HCT116 (cell line): ENCODE data around the gene CATSPERD. TPM values are rescaled to one million over a fixed set of nuclear protein-coding genes. Genes with fewer than 3 reads are reported as not detected.

Experiments used
- ATAC-seq: fragments of 200-7000 bp; cut with Tn5 transposase; 2 replicates; pipeline ENCODE4 v1.9.1; 2020; ENCODE audit warnings: mild to moderate bottlenecking, moderate library complexity
- BruUV-seq: library from RNA; stranded (reverse); fragments of 400-500 nt; replicated peaks from 2 replicates; lab custom pipeline; 2021; lab: Mats Ljungman, UMichigan
- CTCF ChIA-PET: fragments of 300-600 bp; sonication (Branson Sonifier 250); formaldehyde crosslinking; loops from one replicate; lab custom pipeline; 2021; ENCODE audit warnings: antibody characterized with exemption; lab: Charles Lee
- POLR2A ChIA-PET: fragments of 300-600, 350-600 bp; sonication (Branson Sonifier 250); formaldehyde crosslinking; loops from one replicate; lab custom pipeline; 2021; ENCODE audit warnings: antibody characterized with exemption; lab: Charles Lee
- RAD21 ChIA-PET, 2 experiments: fragments of 300-600 bp; sonication (Branson Sonifier 250); formaldehyde crosslinking; loops; one replicate each; lab custom pipeline; 2023; ENCODE audit warnings: low total read pairs in 2 of 2; ENCODE audit not compliant: uncharacterized antibody in 2 of 2, unreplicated experiment in 2 of 2, low non-redundant PET in 1 of 2; lab: Charles Lee
- DNase-seq: peaks from one replicate; pipeline ENCODE4 v3.0.0-alpha.2; 2010; ENCODE audit warnings: low read depth, low spot score
- H2AFZ ChIP-seq: fragments of 200-600 bp; shearing (Covaris generic), sonication (generic); 2 replicates; pipeline ENCODE4 v1.6.1; 2017; ENCODE audit warnings: low read depth, mixed run types, mixed read lengths, antibody characterized with exemption, low read length; ENCODE audit not compliant: poor library complexity, severe bottlenecking
- H3K27ac ChIP-seq: 2 replicates; pipeline ENCODE4 v1.5.1; 2012; ENCODE audit warnings: low read depth, low read length
- H3K27me3 ChIP-seq: fragments of 200-600 bp; sonication (generic); 2 replicates; pipeline ENCODE4 v1.6.1; 2016; ENCODE audit warnings: mixed run types, low read length, mixed read lengths; ENCODE audit not compliant: insufficient read depth
- H3K36me3 ChIP-seq, 2 experiments: fragments of 200-500 bp in 1 of 2; fragments of 200-600 bp in 1 of 2; sonication (Bioruptor generic) in 1 of 2; sonication (generic) in 1 of 2; 2 replicates each; pipeline versions ENCODE4 v1.5.1 to v1.6.1; 2014 to 2016; ENCODE audit warnings: low read length in 2 of 2, inconsistent platforms in 1 of 2, mixed read lengths in 1 of 2, mixed run types in 1 of 2; ENCODE audit not compliant: insufficient read depth in 2 of 2, control insufficient read depth in 1 of 2
- H3K4me1 ChIP-seq, 2 experiments: fragments of 200-600 bp in 1 of 2; sonication (generic) in 1 of 2; 2 replicates each; pipeline versions ENCODE4 v1.5.1 to v1.6.1; 2012 to 2017; ENCODE audit warnings: low read length in 2 of 2, inconsistent platforms in 1 of 2, mild to moderate bottlenecking in 1 of 2, mixed read lengths in 1 of 2, mixed run types in 1 of 2, moderate library complexity in 1 of 2; ENCODE audit not compliant: insufficient read depth in 2 of 2, control insufficient read depth in 1 of 2
- H3K4me2 ChIP-seq: fragments of 200-600 bp; sonication (generic); 2 replicates; pipeline ENCODE4 v1.6.1; 2017; ENCODE audit warnings: mixed run types, low read length, mixed read lengths
- H3K4me3 ChIP-seq, 2 experiments: fragments of 200-600 bp in 1 of 2; sonication (generic) in 1 of 2; replicated peaks in 1 of 2; 2 replicates each; pipeline ENCODE4 v1.5.1; 2011 to 2016; ENCODE audit warnings: low read length in 2 of 2, control low read depth in 1 of 2, low read depth in 1 of 2, mild to moderate bottlenecking in 1 of 2, mixed read lengths in 1 of 2, mixed run types in 1 of 2
- H3K79me2 ChIP-seq: fragments of 200-600 bp; sonication (generic); 2 replicates; pipeline ENCODE4 v1.6.1; 2017; ENCODE audit warnings: mild to moderate bottlenecking, mixed run types, low read length, moderate library complexity, mixed read lengths; ENCODE audit not compliant: insufficient read depth
- H3K9ac ChIP-seq: fragments of 200-600 bp; sonication (generic); 2 replicates; pipeline ENCODE4 v1.6.1; 2016; ENCODE audit warnings: low read length, mixed read lengths
- H3K9me2 ChIP-seq: fragments of 200-600 bp; sonication (generic), shearing (Covaris generic); 2 replicates; pipeline ENCODE4 v1.6.1; 2017; ENCODE audit warnings: mixed run types, mild to moderate bottlenecking, moderate library complexity; ENCODE audit not compliant: insufficient read depth
- H3K9me3 ChIP-seq, 2 experiments: fragments of 200-500 bp in 1 of 2; fragments of 200-600 bp in 1 of 2; sonication (Bioruptor generic) in 1 of 2; sonication (generic) in 1 of 2; 2 replicates each; pipeline ENCODE4 v1.6.1; 2014 to 2017; ENCODE audit warnings: low read length in 2 of 2, mixed read lengths in 2 of 2, inconsistent platforms in 1 of 2, low read depth in 1 of 2, mild to moderate bottlenecking in 1 of 2, mixed run types in 1 of 2, moderate library complexity in 1 of 2; ENCODE audit not compliant: control insufficient read depth in 1 of 2, insufficient read depth in 1 of 2
- H4K20me1 ChIP-seq: fragments of 200-600 bp; sonication (generic), shearing (Covaris generic); 2 replicates; pipeline ENCODE4 v1.6.1; 2017; ENCODE audit warnings: mixed run types, mild to moderate bottlenecking, moderate library complexity; ENCODE audit not compliant: insufficient read depth
- ATF3 ChIP-seq: IDR thresholded peaks from 2 replicates; pipeline ENCODE4 v1.6.1; 2012
- CBX3 ChIP-seq: IDR thresholded peaks from 2 replicates; pipeline ENCODE4 v1.6.1; 2012; ENCODE audit warnings: low read depth
- CEBPB ChIP-seq: IDR thresholded peaks from 2 replicates; pipeline ENCODE4 v1.6.1; 2012; ENCODE audit warnings: low read depth
- CTCF ChIP-seq, 3 experiments: fragments of 200-600 bp in 1 of 3; sonication (generic) in 1 of 3; IDR thresholded peaks in 2 of 3; conservative IDR thresholded peaks in 1 of 3; 2 replicates each; pipeline ENCODE4 v1.5.1; 2012 to 2017; ENCODE audit warnings: low read depth in 2 of 3, low read length in 2 of 3, antibody characterized with exemption in 1 of 3, borderline replicate concordance in 1 of 3, control low read depth in 1 of 3, mild to moderate bottlenecking in 1 of 3, mixed read lengths in 1 of 3, mixed run types in 1 of 3, moderate library complexity in 1 of 3; ENCODE audit not compliant: insufficient read depth in 1 of 3
- EGR1 ChIP-seq: IDR thresholded peaks from 2 replicates; pipeline ENCODE4 v1.6.1; 2012; ENCODE audit warnings: low read depth
- ELF1 ChIP-seq: IDR thresholded peaks from 2 replicates; pipeline ENCODE4 v1.6.1; 2012; ENCODE audit warnings: low read depth, borderline replicate concordance
- EZH2phosphoT487 ChIP-seq: fragments of 200-600 bp; IDR thresholded peaks from 2 replicates; pipeline ENCODE4 v1.6.1; 2018; ENCODE audit warnings: antibody characterized with exemption, borderline replicate concordance
- FOSL1 ChIP-seq: IDR thresholded peaks from 2 replicates; pipeline ENCODE4 v1.6.1; 2012; ENCODE audit warnings: low read depth
- JUND ChIP-seq: IDR thresholded peaks from 2 replicates; pipeline ENCODE4 v1.6.1; 2012
- POLR2A ChIP-seq: IDR thresholded peaks from 2 replicates; pipeline ENCODE4 v1.7.0; 2011; ENCODE audit warnings: borderline replicate concordance; ENCODE audit not compliant: insufficient read depth, insufficient read length; ENCODE audit errors: extremely low read depth
- RAD21 ChIP-seq: IDR thresholded peaks from 2 replicates; pipeline ENCODE4 v1.6.1; 2012; ENCODE audit warnings: low read depth, mild to moderate bottlenecking
- REST ChIP-seq: IDR thresholded peaks from 2 replicates; pipeline ENCODE4 v1.6.1; 2012; ENCODE audit warnings: low read depth
- SIN3A ChIP-seq: IDR thresholded peaks from 2 replicates; pipeline ENCODE4 v1.6.1; 2012; ENCODE audit warnings: low read depth
- SP1 ChIP-seq: IDR thresholded peaks from 2 replicates; pipeline ENCODE4 v1.6.1; 2012; ENCODE audit warnings: low read depth
- SRF ChIP-seq: IDR thresholded peaks from 2 replicates; pipeline ENCODE4 v1.6.1; 2012; ENCODE audit warnings: low read depth
- TCF7L2 ChIP-seq: IDR thresholded peaks from 2 replicates; pipeline ENCODE4 v1.7.0; 2011; ENCODE audit warnings: borderline replicate concordance, inconsistent platforms; ENCODE audit not compliant: insufficient read depth, insufficient read length; ENCODE audit errors: extremely low read depth
- ZBTB33 ChIP-seq: IDR thresholded peaks from 2 replicates; pipeline ENCODE4 v1.6.1; 2011; ENCODE audit warnings: mild to moderate bottlenecking, low read length, moderate library complexity; ENCODE audit not compliant: insufficient replicate concordance; ENCODE audit errors: extremely low read depth
- ZFX ChIP-seq: fragments of 450-650 bp; IDR thresholded peaks from 2 replicates; pipeline ENCODE4 v1.6.1; 2017
- ZNF274 ChIP-seq: fragments of 200-500 bp; sonication (Bioruptor generic); IDR thresholded peaks from 2 replicates; pipeline ENCODE4 v1.6.1; 2014; ENCODE audit warnings: mild to moderate bottlenecking, low read depth, low read length, inconsistent platforms
- intact Hi-C: fragments of 100-400 bp; cut with micrococcal nuclease; formaldehyde crosslinking; loops from 2 replicates; pipeline ENCODE4 v1.10.0; 2022
- total RNA-seq: library from RNA; stranded (reverse); gene quantifications from one replicate; pipeline ENCODE4 v1.2.1, GENCODE V29; 2021; ENCODE audit not compliant: unreplicated experiment

The CATSPERD gene
- total RNA-seq, 1 experiment from 2014 or later = not detected

GRCh38 chr19:5789886-5790558, 69.6 kb downstream of the CATSPERD start:
- Histone ChIP-seq H3K9me3 (no peaks in the 10 kb centered on the region), H3K4me3 (peak overlapping the region; percentile 72 to 85), H3K27me3 (no peaks in the 10 kb centered on the region), H2AFZ (no peak overlapping the region), H3K27ac (peak overlapping the region; percentile 96), H3K36me3 (peaks cover 35 to 47% of the 10 kb centered on the region in 2 experiments; a peak in 3 of 4 replicates), H3K79me2 (peaks cover 26% of the 10 kb centered on the region), H4K20me1 (no peaks in the 10 kb centered on the region; the same call in 1 of the 2 replicates), H3K4me1 (peaks cover 9 to 22% of the 10 kb centered on the region in 2 experiments; a peak in 3 of 4 replicates), H3K9ac (peak overlapping the region; percentile 96), H3K4me2 (peak overlapping the region; percentile 76), H3K9me2 (no peaks in the 10 kb centered on the region)
- intact Hi-C loops = loop anchor here (1.0 to 2.0 kb wide), 4 partner anchors 17 to 109 kb away; partner anchors contain the start of genes CATSPERD, HSD11B1L, LONP1 and MICOS13
- ChIA-PET POLR2A (interaction anchor here (1.9 to 2.5 kb wide), 3 partner anchors 38 to 114 kb away, joined by 7 to 14 read pairs (median 8); partner anchors contain the start of genes CATSPERD, LONP1, NDUFA11 and VMAC), CTCF (interaction anchor here (0.9 to 5.5 kb wide), 4 partner anchors 14 to 103 kb away, joined by 4 to 49 read pairs (median 4); no protein-coding TSS in a partner anchor), RAD21 (no interaction called here)
- ATAC-seq = no peak
- no TSS peak for BruUV-seq
- DNase-seq = no peak
- TF ChIP-seq EZH2phosphoT487 (no peak), TCF7L2 (no peak), CTCF (IDR thresholded peaks at IDR 0.05 in 2 of 3, conservative IDR thresholded peaks at IDR 0.05 in 1 of 3; ENCODE audit: borderline replicate concordance in 1 of 3, insufficient read depth in 1 of 3, low read depth in 2 of 3, low read length in 2 of 3) (no peak), SP1 (no peak), ELF1 (no peak), CEBPB (no peak), SIN3A (no peak), JUND (no peak), CBX3 (no peak), RAD21 (no peak), ATF3 (no peak), ZBTB33 (no peak), FOSL1 (no peak), ZFX (no peak), EGR1 (no peak), REST (no peak), SRF (no peak), POLR2A (no peak), ZNF274 (no peak)
